PC-9 (cell line): ENCODE results near the gene TMEM30A. TPM values are rescaled to one million over a fixed set of nuclear protein-coding genes. Genes with fewer than 3 reads are reported as not detected.

Source experiments
- BruUV-seq: library from RNA; stranded (reverse); fragments of 400-500 nt; replicated peaks from 2 replicates; lab custom pipeline; 2021; lab: Mats Ljungman, UMichigan
- CTCF ChIA-PET: fragments of 300-600 bp; sonication (Branson Sonifier 250); formaldehyde crosslinking; loops from one replicate; lab custom pipeline; 2022; ENCODE audit warnings: antibody characterized with exemption; lab: Charles Lee
- POLR2A ChIA-PET: fragments of 300-600 bp; sonication (Branson Sonifier 250); formaldehyde crosslinking; loops from one replicate; lab custom pipeline; 2022; ENCODE audit warnings: antibody characterized with exemption; ENCODE audit not compliant: unreplicated experiment; lab: Charles Lee
- DNase-seq, 2 experiments: peaks; one replicate each; pipeline versions ENCODE4 v3.0.0 to v3.0.0-alpha.2; 2015 to 2022; ENCODE audit warnings: mixed read lengths in 1 of 2
- H2AFZ ChIP-seq: fragments of 200-600 bp; sonication (generic); 2 replicates; pipeline ENCODE4 v1.8.1; 2017; ENCODE audit warnings: antibody characterized with exemption
- H3F3A ChIP-seq: fragments of 200-600 bp; sonication (generic); 2 replicates; pipeline ENCODE4 v1.8.1; 2017; ENCODE audit warnings: antibody characterized with exemption, mild to moderate bottlenecking, low read depth; ENCODE audit not compliant: insufficient read depth
- H3K27ac ChIP-seq: fragments of 200-600 bp; sonication (generic); 2 replicates; pipeline ENCODE4 v1.6.1; 2016; ENCODE audit warnings: mixed run types
- H3K27me3 ChIP-seq: fragments of 200-600 bp; sonication (generic); 2 replicates; pipeline ENCODE4 v1.6.1; 2016; ENCODE audit warnings: low read depth, mixed run types; ENCODE audit not compliant: insufficient read depth
- H3K36me3 ChIP-seq: fragments of 200-600 bp; sonication (generic); 2 replicates; pipeline ENCODE4 v1.6.1; 2016; ENCODE audit warnings: low read depth, mixed run types
- H3K4me1 ChIP-seq: fragments of 200-600 bp; sonication (generic); replicated peaks from 2 replicates; pipeline ENCODE4 v1.6.1; 2016; ENCODE audit warnings: mixed run types; ENCODE audit not compliant: insufficient read depth
- H3K4me2 ChIP-seq: fragments of 200-600 bp; sonication (generic); 2 replicates; pipeline ENCODE4 v1.6.1; 2017; ENCODE audit warnings: mixed run types
- H3K4me3 ChIP-seq: fragments of 200-600 bp; sonication (generic); 2 replicates; pipeline ENCODE4 v1.6.1; 2016; ENCODE audit warnings: mixed run types
- H3K79me2 ChIP-seq: fragments of 200-600 bp; sonication (generic); 2 replicates; pipeline ENCODE4 v1.6.1; 2017; ENCODE audit warnings: low read depth, mixed run types
- H3K9me2 ChIP-seq: fragments of 200-600 bp; sonication (generic); 2 replicates; pipeline ENCODE4 v1.8.1; 2017; ENCODE audit warnings: mild to moderate bottlenecking; ENCODE audit not compliant: insufficient read depth
- H3K9me3 ChIP-seq: fragments of 200-600 bp; sonication (generic); 2 replicates; pipeline ENCODE4 v1.8.1; 2016; ENCODE audit warnings: low read depth; ENCODE audit not compliant: insufficient read depth
- H4K20me1 ChIP-seq: fragments of 200-600 bp; sonication (generic); 2 replicates; pipeline ENCODE4 v1.8.1; 2017; ENCODE audit not compliant: insufficient read depth
- EZH2 ChIP-seq: fragments of 200-600 bp; sonication (generic); IDR thresholded peaks from 2 replicates; pipeline ENCODE4 v1.8.0; 2017; ENCODE audit warnings: antibody characterized with exemption, low read depth
- intact Hi-C: fragments of 100-400 bp; cut with micrococcal nuclease; formaldehyde crosslinking; loops from one replicate; pipeline ENCODE4 v1.10.0; 2022; ENCODE audit not compliant: unreplicated experiment
- total RNA-seq: library from RNA; stranded (reverse); gene quantifications from 2 replicates; pipeline ENCODE4 v1.2.3, GENCODE V29; 2021
- TF ChIP-seq, protein P1 (sequence below): fragments of 200-600 bp; sonication (generic); conservative IDR thresholded peaks from 2 replicates; pipeline ENCODE4 v1.6.1; 2017; ENCODE audit warnings: mixed run types, antibody characterized with exemption, mild to moderate bottlenecking, moderate library complexity

The TMEM30A gene
- total RNA-seq, 1 experiment from 2014 or later: 122 TPM

DNA sequence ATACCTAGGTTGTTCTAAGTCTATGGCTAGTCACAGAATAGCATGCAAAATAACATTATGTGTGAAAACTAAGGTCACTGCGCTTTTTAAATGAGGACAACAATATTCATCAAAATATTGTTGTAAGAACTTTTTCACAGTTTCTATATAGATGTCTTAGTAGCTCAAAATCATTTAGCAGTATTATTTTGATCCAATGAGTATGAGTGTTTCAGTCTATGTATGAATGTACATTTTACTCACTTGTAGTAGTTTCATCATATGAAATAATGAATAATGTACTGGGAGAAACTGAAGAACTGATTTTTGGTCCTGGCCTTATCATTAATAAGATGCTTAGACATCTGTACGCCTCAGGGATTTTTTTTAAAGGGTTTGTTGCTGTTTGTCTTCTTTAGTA is 16.5 kb upstream of the TMEM30A start:
- Histone ChIP-seq H3K36me3 (no peaks in the 10 kb centered on the region), H3K9me2 (no peaks in the 10 kb centered on the region), H3K4me3 (no peak overlapping the region), H3K27ac (no peak overlapping the region), H3K4me2 (no peak overlapping the region), H3K27me3 (no peaks in the 10 kb centered on the region), H4K20me1 (no peaks in the 10 kb centered on the region), H2AFZ (no peak overlapping the region), H3F3A (no peaks in the 10 kb centered on the region), H3K4me1 (no peaks in the 10 kb centered on the region; the same call in 1 of the 2 replicates), H3K79me2 (no peaks in the 10 kb centered on the region), H3K9me3 (no peaks in the 10 kb centered on the region)
- CTCF ChIA-PET: no interaction called here
- BruUV-seq: no TSS peak
- POLR2A ChIA-PET: no interaction called here
- TF ChIP-seq, protein P1, sequence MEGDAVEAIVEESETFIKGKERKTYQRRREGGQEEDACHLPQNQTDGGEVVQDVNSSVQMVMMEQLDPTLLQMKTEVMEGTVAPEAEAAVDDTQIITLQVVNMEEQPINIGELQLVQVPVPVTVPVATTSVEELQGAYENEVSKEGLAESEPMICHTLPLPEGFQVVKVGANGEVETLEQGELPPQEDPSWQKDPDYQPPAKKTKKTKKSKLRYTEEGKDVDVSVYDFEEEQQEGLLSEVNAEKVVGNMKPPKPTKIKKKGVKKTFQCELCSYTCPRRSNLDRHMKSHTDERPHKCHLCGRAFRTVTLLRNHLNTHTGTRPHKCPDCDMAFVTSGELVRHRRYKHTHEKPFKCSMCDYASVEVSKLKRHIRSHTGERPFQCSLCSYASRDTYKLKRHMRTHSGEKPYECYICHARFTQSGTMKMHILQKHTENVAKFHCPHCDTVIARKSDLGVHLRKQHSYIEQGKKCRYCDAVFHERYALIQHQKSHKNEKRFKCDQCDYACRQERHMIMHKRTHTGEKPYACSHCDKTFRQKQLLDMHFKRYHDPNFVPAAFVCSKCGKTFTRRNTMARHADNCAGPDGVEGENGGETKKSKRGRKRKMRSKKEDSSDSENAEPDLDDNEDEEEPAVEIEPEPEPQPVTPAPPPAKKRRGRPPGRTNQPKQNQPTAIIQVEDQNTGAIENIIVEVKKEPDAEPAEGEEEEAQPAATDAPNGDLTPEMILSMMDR: no peak
- no peak for TF ChIP-seq EZH2
- intact Hi-C loops: no loop called here
- DNase-seq: no peak

DNA sequence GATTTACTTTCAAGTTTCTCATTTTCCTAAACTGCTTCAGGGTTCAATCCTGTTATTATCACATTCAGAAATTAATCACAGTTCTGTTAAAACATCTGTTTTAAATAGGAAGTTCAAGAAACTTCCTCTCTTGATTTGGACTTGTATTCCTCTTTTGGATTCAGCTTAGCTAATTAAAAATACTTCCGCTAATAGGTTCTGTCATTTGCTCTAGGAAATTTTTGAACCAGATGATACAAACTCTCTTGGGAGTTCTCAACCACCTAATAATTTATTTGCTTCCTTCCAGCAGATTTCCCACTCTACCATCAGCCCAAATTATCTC is 15.9 kb upstream of the TMEM30A start:
- ChIA-PET CTCF (interaction anchor here (0.7 to 0.8 kb wide), 2 partner anchors 204 to 246 kb away, joined by 3 to 5 read pairs; no protein-coding TSS in a partner anchor), POLR2A (no interaction called here)
- no TSS peak for BruUV-seq
- Histone ChIP-seq H3K27me3 (no peaks in the 10 kb centered on the region), H3K4me1 (no peaks in the 10 kb centered on the region; the same call in 1 of the 2 replicates), H3K79me2 (no peaks in the 10 kb centered on the region), H3K4me3 (no peak overlapping the region), H3K9me2 (no peaks in the 10 kb centered on the region), H3F3A (peaks cover 4% of the 10 kb centered on the region; the same call in 1 of the 2 replicates), H3K27ac (no peak overlapping the region), H3K4me2 (no peak overlapping the region), H3K36me3 (no peaks in the 10 kb centered on the region), H2AFZ (no peak overlapping the region), H4K20me1 (no peaks in the 10 kb centered on the region), H3K9me3 (no peaks in the 10 kb centered on the region)
- TF ChIP-seq, protein P1: no peak
- TF ChIP-seq EZH2: no peak
- DNase-seq: no peak
- intact Hi-C loops: no loop called here

DNA sequence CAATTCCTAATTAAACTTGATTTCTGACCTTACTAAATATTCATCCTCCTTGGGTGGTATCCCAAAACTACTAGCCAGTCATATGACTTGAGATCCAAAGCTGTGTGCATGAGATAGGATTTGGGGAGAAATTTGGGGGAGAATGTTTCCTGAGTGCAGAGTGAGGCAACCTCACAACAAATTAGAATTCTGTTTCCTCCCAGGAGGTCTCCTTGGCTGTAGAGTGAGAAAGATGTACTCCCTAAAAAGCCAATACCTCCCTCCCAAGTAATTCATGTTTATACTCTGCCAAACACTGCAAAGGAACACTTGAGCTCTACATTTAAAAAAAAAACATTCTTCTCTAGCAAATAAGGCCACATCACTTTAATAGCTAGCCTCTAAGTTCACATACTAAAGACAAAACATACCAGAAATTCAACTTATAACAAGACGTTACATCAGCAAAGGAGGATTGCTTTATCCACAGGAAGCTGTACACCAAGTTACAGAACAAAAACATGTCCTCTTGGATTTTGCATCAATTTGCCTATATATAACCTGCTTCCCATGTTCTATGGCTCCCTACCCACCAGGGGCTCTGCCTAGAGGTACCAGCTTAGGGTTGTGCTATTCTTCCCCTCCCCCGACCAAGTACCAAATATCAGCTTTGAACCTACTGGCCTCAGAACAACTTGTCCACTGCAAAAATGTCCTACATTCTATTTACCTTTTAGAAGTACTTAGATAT is 15.4 kb upstream of the TMEM30A start:
- no peaks in the 10 kb centered on the region for H3K27me3 ChIP-seq
- H3F3A ChIP-seq: peaks cover 4% of the 10 kb centered on the region; the same call in 1 of the 2 replicates
- no peak overlapping the region for H3K4me3 ChIP-seq
- H3K27ac ChIP-seq: no peak overlapping the region
- ChIA-PET POLR2A (no interaction called here), CTCF (interaction anchor here (0.7 to 0.8 kb wide), 3 partner anchors 129 to 246 kb away, joined by 3 to 5 read pairs (median 3); no protein-coding TSS in a partner anchor)
- H3K4me1 ChIP-seq: no peaks in the 10 kb centered on the region; the same call in 1 of the 2 replicates
- no TSS peak for BruUV-seq
- H4K20me1 ChIP-seq: no peaks in the 10 kb centered on the region
- TF ChIP-seq EZH2: no peak
- TF ChIP-seq, protein P1: no peak
- intact Hi-C loops: no loop called here
- H3K79me2 ChIP-seq: no peaks in the 10 kb centered on the region
- H3K4me2 ChIP-seq: no peak overlapping the region
- no peaks in the 10 kb centered on the region for H3K9me2 ChIP-seq
- H3K36me3 ChIP-seq: no peaks in the 10 kb centered on the region
- H2AFZ ChIP-seq: no peak overlapping the region
- no peaks in the 10 kb centered on the region for H3K9me3 ChIP-seq
- DNase-seq: no peak
